ENCODE measurements around the gene GATD1.

Gene GATD1

GRCh38 chr11:721247-721740 is 56.0 kb downstream of the GATD1 start:
- TF ChIP-seq CTCF (IDR thresholded peaks at IDR 0.05; ENCODE audit: extremely low read depth, missing control alignments): no peak

GRCh38 chr11:720642-721246 is 56.5 kb downstream of the GATD1 start:
- DNase-seq (ENCODE audit: low spot score): peak; percentile 77
- TF ChIP-seq CTCF (IDR thresholded peaks at IDR 0.05; ENCODE audit: extremely low read depth, missing control alignments): no peak

More at GRCh38 chr11:721247-721740, 56.0 kb downstream of the GATD1 start:
- peak; percentile 44 for DNase-seq (ENCODE audit: low spot score)

GRCh38 chr11:720017-720641 is 57.2 kb downstream of the GATD1 start:
- no peak for DNase-seq (ENCODE audit: low spot score)
- no peak for TF ChIP-seq CTCF (IDR thresholded peaks at IDR 0.05; ENCODE audit: extremely low read depth, missing control alignments)

GRCh38 chr11:719214-720016 is 57.9 kb downstream of the GATD1 start:
- DNase-seq (ENCODE audit: low spot score): no peak
- TF ChIP-seq CTCF (IDR thresholded peaks at IDR 0.05; ENCODE audit: extremely low read depth, missing control alignments): no peak
